ENCODE measurements around the gene C9orf152. TPM values are rescaled to one million over a fixed set of nuclear protein-coding genes. Genes with fewer than 3 reads are reported as not detected.

The C9orf152 gene
- total and polyA plus RNA-seq, 2 donors (not counting 1 experiment from before 2014, with no cell fraction given): under 0.01 TPM; not detected in 1

DNA sequence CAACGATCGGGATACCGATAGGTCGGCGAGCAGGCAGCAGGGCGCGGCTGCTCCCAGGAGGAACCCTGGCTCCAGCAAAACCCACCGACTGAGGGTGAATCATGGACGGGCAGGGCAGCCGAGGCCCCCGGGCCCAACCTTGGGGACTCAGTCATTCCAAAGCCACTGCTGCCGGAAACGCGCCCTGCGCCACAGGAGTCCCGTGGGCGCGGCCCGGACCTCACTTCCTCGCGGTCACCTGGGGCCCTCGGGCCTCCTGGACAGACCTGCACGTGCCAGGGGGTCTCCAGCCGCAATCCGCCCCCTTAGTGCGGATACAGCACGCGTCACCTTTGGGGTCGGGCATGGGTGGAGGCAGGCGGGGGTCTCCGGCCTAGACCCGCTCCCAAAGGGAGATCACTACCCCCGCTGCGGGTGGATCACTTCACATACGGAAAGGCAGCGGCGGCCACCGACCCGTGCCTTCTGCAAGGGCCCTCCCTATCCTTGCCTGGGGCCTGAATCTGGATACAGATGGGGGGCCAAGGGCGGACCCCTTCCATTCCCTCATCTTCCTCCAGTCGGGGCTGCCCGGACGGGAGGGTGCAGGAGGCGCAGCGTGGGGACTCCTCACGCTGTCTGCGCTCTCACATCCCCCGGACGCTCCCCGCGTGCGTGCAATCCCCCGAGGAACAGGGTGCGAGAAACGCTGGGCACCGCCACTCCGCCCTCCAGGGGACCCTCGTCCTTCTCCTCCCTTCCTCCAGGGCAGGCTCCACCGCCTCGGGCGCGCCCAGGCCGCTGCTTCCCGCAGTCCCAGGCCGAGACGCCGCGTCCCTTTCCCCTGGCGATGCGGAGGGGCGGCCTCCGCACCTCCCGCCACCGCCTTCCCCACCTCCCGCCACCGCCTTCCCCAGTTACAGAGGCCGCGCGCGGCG is 47.8 kb upstream of the C9orf152 start:
- Histone ChIP-seq H3K27me3 (ENCODE audit: control insufficient read depth, insufficient read depth, low read length) (no peaks in the 10 kb centered on the region), H2AFZ (ENCODE audit: low read length) (peak overlapping the region; percentile 63), H3K9ac (ENCODE audit: insufficient read depth, low read length) (peak overlapping the region; percentile 91), H3K27ac (ENCODE audit: insufficient read depth, low read length) (peak overlapping the region; percentile 98), H4K20me1 (ENCODE audit: control insufficient read depth, extremely low read depth, insufficient read depth, low read length) (peaks cover 8% of the 10 kb centered on the region), H3K4me1 (ENCODE audit: control insufficient read depth, extremely low read depth, insufficient read depth, low read length) (peaks cover 6% of the 10 kb centered on the region), H3K79me2 (ENCODE audit: control insufficient read depth, insufficient read depth, low read length) (peaks cover 55% of the 10 kb centered on the region), H3K4me3 (replicated peaks in 1 of 4; ENCODE audit: control extremely low read depth in 1 of 4, insufficient read depth in 1 of 4, low read depth in 3 of 4, low read length in 4 of 4) (peak overlapping the region; percentile 71 to 88 (median 84)), H3K4me2 (ENCODE audit: extremely low read depth, insufficient read depth, low read length) (peak overlapping the region; percentile 91), H3K36me3 (ENCODE audit: control insufficient read depth, insufficient read depth, low read length) (no peaks in the 10 kb centered on the region), H3K9me3 (ENCODE audit: control insufficient read depth, insufficient read depth, low read depth, low read length) (no peaks in the 10 kb centered on the region)
- TF ChIP-seq, protein P1, sequence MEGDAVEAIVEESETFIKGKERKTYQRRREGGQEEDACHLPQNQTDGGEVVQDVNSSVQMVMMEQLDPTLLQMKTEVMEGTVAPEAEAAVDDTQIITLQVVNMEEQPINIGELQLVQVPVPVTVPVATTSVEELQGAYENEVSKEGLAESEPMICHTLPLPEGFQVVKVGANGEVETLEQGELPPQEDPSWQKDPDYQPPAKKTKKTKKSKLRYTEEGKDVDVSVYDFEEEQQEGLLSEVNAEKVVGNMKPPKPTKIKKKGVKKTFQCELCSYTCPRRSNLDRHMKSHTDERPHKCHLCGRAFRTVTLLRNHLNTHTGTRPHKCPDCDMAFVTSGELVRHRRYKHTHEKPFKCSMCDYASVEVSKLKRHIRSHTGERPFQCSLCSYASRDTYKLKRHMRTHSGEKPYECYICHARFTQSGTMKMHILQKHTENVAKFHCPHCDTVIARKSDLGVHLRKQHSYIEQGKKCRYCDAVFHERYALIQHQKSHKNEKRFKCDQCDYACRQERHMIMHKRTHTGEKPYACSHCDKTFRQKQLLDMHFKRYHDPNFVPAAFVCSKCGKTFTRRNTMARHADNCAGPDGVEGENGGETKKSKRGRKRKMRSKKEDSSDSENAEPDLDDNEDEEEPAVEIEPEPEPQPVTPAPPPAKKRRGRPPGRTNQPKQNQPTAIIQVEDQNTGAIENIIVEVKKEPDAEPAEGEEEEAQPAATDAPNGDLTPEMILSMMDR (conservative IDR thresholded peaks at IDR 0.05 in 1 of 2, IDR thresholded peaks at IDR 0.05 in 1 of 2; ENCODE audit: low read depth in 1 of 2, low read length in 2 of 2): no peak
- TF ChIP-seq EZH2 (IDR thresholded peaks at IDR 0.05; ENCODE audit: low read length, missing control alignments): no peak
- peak; percentile 15 to 56 for DNase-seq (ENCODE audit: low read depth in 2 of 2)

DNA sequence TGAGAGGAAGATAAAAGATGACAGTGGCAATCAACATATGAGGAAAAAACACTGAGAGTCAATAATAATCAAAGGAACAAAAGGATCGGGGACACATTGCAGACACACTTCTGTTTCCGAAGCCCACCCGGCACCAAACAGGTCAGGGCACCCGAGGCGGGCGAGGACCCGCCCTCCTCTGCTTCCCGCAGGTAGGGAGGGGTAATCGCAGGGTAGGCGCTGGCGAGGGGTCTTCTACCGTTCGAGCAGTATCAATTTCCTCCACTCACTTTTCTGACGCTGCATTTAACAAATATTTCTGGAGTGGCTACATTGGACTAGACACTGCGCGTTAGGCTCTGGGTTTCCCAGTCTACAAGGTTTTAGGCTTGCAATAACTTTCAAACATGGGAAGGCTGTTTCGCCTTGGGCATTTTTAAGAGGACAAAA is 47.1 kb upstream of the C9orf152 start:
- no peaks in the 10 kb centered on the region for H3K9me3 ChIP-seq (ENCODE audit: control insufficient read depth, insufficient read depth, low read depth, low read length)
- H3K4me1 ChIP-seq (ENCODE audit: control insufficient read depth, extremely low read depth, insufficient read depth, low read length): peaks cover 6% of the 10 kb centered on the region
- H3K27me3 ChIP-seq (ENCODE audit: control insufficient read depth, insufficient read depth, low read length): no peaks in the 10 kb centered on the region
- peak overlapping the region; percentile 91 for H3K4me2 ChIP-seq (ENCODE audit: extremely low read depth, insufficient read depth, low read length)
- peak overlapping the region; percentile 71 to 88 (median 84) for H3K4me3 ChIP-seq (replicated peaks in 1 of 4; ENCODE audit: control extremely low read depth in 1 of 4, insufficient read depth in 1 of 4, low read depth in 3 of 4, low read length in 4 of 4)
- peak in 1 of 2 donors; percentile 53 for DNase-seq (ENCODE audit: low read depth in 2 of 2)
- TF ChIP-seq, protein P1 (conservative IDR thresholded peaks at IDR 0.05 in 1 of 2, IDR thresholded peaks at IDR 0.05 in 1 of 2; ENCODE audit: low read depth in 1 of 2, low read length in 2 of 2): no peak
- no peak for TF ChIP-seq EZH2 (IDR thresholded peaks at IDR 0.05; ENCODE audit: low read length, missing control alignments)
- no peaks in the 10 kb centered on the region for H3K36me3 ChIP-seq (ENCODE audit: control insufficient read depth, insufficient read depth, low read length)
- peak overlapping the region; percentile 98 for H3K27ac ChIP-seq (ENCODE audit: insufficient read depth, low read length)
- peak overlapping the region; percentile 91 for H3K9ac ChIP-seq (ENCODE audit: insufficient read depth, low read length)
- no peak overlapping the region for H2AFZ ChIP-seq (ENCODE audit: low read length)
- H3K79me2 ChIP-seq (ENCODE audit: control insufficient read depth, insufficient read depth, low read length): peaks cover 61% of the 10 kb centered on the region
- peaks cover 8% of the 10 kb centered on the region for H4K20me1 ChIP-seq (ENCODE audit: control insufficient read depth, extremely low read depth, insufficient read depth, low read length)

DNA sequence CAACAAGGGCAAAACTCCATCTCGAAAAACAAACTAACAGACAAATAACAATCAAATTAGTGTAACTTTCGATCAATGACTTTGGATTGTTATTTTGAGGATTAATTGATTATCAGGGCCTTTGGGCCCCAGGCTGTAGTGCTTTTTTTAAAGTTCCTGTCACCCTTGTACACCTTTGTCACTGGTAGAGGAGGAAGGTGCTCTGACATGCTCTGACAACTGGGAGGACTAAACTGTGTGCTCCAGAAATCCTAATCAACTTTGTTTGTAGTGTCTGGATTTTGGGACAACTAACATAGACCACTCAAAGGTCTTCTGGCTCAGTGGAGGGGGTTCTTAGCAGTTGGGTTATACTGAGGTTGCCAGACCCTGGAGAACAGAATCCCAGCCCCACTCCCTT is 46.5 kb upstream of the C9orf152 start:
- Histone ChIP-seq H3K4me1 (ENCODE audit: control insufficient read depth, extremely low read depth, insufficient read depth, low read length) (peaks cover 6% of the 10 kb centered on the region), H3K27ac (ENCODE audit: insufficient read depth, low read length) (peak overlapping the region; percentile 98), H4K20me1 (ENCODE audit: control insufficient read depth, extremely low read depth, insufficient read depth, low read length) (peaks cover 8% of the 10 kb centered on the region), H3K9ac (ENCODE audit: insufficient read depth, low read length) (peak overlapping the region; percentile 16), H3K4me2 (ENCODE audit: extremely low read depth, insufficient read depth, low read length) (peak overlapping the region; percentile 91), H3K9me3 (ENCODE audit: control insufficient read depth, insufficient read depth, low read depth, low read length) (no peaks in the 10 kb centered on the region), H3K79me2 (ENCODE audit: control insufficient read depth, insufficient read depth, low read length) (peaks cover 67% of the 10 kb centered on the region), H3K36me3 (ENCODE audit: control insufficient read depth, insufficient read depth, low read length) (peaks cover 3% of the 10 kb centered on the region), H3K4me3 (replicated peaks in 1 of 4; ENCODE audit: control extremely low read depth in 1 of 4, insufficient read depth in 1 of 4, low read depth in 3 of 4, low read length in 4 of 4) (peak overlapping the region; percentile 71 to 88 (median 84)), H2AFZ (ENCODE audit: low read length) (no peak overlapping the region), H3K27me3 (ENCODE audit: control insufficient read depth, insufficient read depth, low read length) (no peaks in the 10 kb centered on the region)
- no peak for DNase-seq (ENCODE audit: low read depth in 2 of 2)
- TF ChIP-seq, protein P1 (conservative IDR thresholded peaks at IDR 0.05 in 1 of 2, IDR thresholded peaks at IDR 0.05 in 1 of 2; ENCODE audit: low read depth in 1 of 2, low read length in 2 of 2): no peak
- TF ChIP-seq EZH2 (IDR thresholded peaks at IDR 0.05; ENCODE audit: low read length, missing control alignments): no peak
